NB4 (cell line): ENCODE results near the gene KRTAP10-4.

Experiments used
- CTCF ChIP-seq: IDR thresholded peaks from one replicate; pipeline ENCODE4 v1.5.1; 2012; ENCODE audit warnings: low read depth, low read length
- MAX ChIP-seq: IDR thresholded peaks from 2 replicates; pipeline ENCODE4 v1.6.1; 2011; ENCODE audit warnings: low read depth, low read length
- POLR2A ChIP-seq: IDR thresholded peaks from 2 replicates; pipeline ENCODE4 v1.6.1; 2011; ENCODE audit warnings: mild to moderate bottlenecking; ENCODE audit not compliant: insufficient read length; ENCODE audit errors: extremely low read depth

GRCh38 chr21:44534688-44535087 lies 38.8 kb upstream of the KRTAP10-4 start:
- no peak for TF ChIP-seq CTCF
- TF ChIP-seq POLR2A, result no peak
- TF ChIP-seq MAX, result no peak
